ENCODE data around the gene DLST. TPM values are rescaled to one million over a fixed set of nuclear protein-coding genes. Genes with fewer than 3 reads are reported as not detected.
"Not testable (repeated sequence)": the region's sequence is repeated elsewhere in the genome, so short reads cannot be mapped to it uniquely, and the experiment has no call there.

The DLST gene
- total RNA-seq, 1 donor from 2014 or later, result 202 TPM

GRCh38 chr14:74932936-74933335 lies 51.2 kb downstream of the DLST start:
- intact Hi-C loops (cut with DNase I); DNase-seq (ENCODE audit: low spot score): not testable (repeated sequence)

- no peak for DNase-seq (ENCODE audit: low spot score)
- intact Hi-C loops (cut with DNase I), result no loop called here
Observed at GRCh38 chr14:74934041-74934440, 52.3 kb downstream of the DLST start.

- intact Hi-C loops (cut with DNase I), result no loop called here
- no peak for DNase-seq (ENCODE audit: low spot score)
Observed at GRCh38 chr14:74934476-74935359, 53.0 kb downstream of the DLST start.

- no peak for DNase-seq (ENCODE audit: low spot score)
- intact Hi-C loops (cut with DNase I), result no loop called here
Observed at GRCh38 chr14:74935360-74935680, 53.6 kb downstream of the DLST start.

DNA sequence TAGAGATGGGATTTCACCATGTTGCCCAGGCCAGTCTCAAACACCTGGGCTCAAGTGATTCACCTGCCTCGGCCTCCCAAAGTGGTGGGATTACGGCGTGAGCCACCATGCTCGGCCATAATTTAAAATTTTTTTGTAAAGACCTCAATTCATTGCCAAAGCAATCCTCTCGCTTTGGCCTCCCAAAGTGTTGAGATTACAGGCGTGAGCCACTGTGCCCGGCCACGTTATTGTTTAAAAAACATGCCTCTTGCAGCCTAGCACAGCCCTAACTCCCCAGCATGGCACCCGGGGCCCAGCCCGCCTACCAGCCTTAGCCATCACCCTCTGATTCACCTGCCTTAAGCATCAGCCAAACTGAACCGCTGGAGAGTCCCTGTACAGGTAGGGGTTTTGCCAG lies 54.4 kb downstream of the DLST start:
- no peak for DNase-seq (ENCODE audit: low spot score)
- intact Hi-C loops (cut with DNase I), result no loop called here

- no peak for DNase-seq (ENCODE audit: low spot score)
- intact Hi-C loops (cut with DNase I), result no loop called here
Observed at GRCh38 chr14:74936731-74937130, 55.0 kb downstream of the DLST start.

DNA sequence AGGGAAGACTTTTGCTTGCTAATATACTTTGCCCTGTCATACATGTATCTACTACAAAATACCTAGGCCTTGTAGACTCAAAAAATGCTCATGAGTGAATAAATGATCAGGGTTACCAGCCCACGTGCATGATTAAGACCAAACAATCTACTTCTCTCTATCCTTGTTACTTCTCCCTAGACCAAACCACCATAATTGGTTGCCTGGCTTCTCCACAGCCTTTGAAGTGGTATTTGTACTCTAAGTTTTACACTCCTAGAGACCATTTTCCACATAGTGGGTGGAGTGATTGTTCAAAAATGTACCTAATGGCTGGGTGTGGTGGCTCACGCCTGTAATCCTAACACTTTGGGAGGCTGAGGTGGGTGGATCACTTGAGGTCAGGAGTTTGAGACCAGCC lies 55.5 kb downstream of the DLST start:
- intact Hi-C loops (cut with DNase I), result no loop called here
- no peak for DNase-seq (ENCODE audit: low spot score)

GRCh38 chr14:74938531-74939495 lies 57.1 kb downstream of the DLST start:
- intact Hi-C loops (cut with DNase I), result no loop called here
- DNase-seq (ENCODE audit: low spot score), result no peak

DNA sequence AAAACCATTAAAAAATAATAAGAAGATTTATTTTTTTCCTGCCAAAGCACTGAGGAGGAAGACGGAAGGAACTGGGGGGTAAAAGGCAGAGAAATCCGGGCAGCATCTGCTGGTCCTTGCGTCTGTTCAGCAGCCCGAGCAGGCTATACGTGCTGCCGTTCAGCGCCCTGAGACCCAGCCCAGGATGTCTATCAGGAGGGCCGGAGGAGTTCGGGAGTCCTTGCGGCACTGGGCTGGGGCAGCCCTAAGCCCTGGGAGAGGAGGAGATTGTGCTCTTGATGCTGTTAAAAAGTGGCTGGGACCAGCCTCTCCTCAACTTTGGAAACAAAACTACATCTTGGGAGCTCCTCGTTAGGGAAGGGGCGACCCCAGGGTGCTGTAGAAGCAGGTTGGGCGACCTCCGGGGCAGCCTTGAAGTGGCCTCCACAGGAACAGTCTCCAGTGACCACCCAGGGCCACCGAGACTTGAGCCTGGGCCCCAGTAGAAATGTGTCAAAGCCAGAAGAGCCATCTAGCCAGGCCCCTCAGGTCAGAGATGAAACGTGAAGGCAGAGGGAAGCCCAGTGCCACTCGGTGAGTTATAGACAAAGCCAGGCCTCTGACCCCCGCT lies 59.3 kb downstream of the DLST start:
- no peak for DNase-seq (ENCODE audit: low spot score)
- intact Hi-C loops (cut with DNase I), result no loop called here

DNA sequence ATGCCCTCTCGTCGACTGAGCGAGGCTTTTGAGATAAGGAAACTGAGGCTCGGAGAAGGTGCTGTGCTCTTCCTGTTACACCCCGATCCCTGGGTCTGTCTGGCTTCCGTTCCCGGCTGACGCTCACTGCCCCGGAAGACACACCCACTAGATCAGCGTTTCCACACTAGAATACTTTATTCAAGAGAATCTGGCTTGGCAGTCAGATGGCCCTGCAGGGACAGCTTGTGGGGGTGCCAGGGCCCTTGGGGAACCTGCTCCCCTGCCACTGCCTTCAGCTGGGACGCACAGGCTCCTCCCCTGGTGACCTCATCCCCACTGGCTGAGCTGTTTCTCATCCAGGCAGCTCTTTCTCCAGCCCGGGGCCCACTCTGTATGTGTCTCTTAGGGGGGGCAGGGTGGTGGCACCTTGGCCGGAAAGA lies 60.0 kb downstream of the DLST start:
- DNase-seq (ENCODE audit: low spot score), result no peak
- intact Hi-C loops (cut with DNase I), result no loop called here

GRCh38 chr14:74942181-74942580 lies 60.5 kb downstream of the DLST start:
- DNase-seq (ENCODE audit: low spot score), result no peak
- intact Hi-C loops (cut with DNase I), result no loop called here

DNA sequence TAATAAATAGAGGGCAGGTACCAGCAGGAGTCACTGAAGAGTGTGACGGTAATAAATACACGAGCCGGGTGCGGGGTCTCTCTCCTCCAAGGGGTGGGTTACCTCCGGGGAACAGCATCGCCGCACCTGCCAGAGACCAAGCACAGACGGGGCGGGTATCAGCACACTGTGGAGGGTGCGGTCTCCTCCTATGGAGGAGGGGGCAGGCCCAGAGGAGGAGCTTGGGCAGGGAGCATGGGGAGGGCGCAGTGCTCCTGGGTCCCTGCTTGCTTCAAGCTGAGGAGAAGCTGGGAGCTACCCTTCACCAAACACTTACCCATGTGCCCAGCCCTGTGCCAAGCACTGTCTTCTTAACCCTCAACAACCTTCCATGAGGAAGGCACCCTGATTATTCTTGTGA lies 60.9 kb downstream of the DLST start:
- intact Hi-C loops (cut with DNase I), result no loop called here
- DNase-seq (ENCODE audit: low spot score), result no peak

- intact Hi-C loops (cut with DNase I), result no loop called here
- no peak for DNase-seq (ENCODE audit: low spot score)
Observed at GRCh38 chr14:74945261-74945851, 63.6 kb downstream of the DLST start.

GRCh38 chr14:74945852-74946658 lies 64.3 kb downstream of the DLST start:
- no peak for DNase-seq (ENCODE audit: low spot score)
- intact Hi-C loops (cut with DNase I), result no loop called here

DNA sequence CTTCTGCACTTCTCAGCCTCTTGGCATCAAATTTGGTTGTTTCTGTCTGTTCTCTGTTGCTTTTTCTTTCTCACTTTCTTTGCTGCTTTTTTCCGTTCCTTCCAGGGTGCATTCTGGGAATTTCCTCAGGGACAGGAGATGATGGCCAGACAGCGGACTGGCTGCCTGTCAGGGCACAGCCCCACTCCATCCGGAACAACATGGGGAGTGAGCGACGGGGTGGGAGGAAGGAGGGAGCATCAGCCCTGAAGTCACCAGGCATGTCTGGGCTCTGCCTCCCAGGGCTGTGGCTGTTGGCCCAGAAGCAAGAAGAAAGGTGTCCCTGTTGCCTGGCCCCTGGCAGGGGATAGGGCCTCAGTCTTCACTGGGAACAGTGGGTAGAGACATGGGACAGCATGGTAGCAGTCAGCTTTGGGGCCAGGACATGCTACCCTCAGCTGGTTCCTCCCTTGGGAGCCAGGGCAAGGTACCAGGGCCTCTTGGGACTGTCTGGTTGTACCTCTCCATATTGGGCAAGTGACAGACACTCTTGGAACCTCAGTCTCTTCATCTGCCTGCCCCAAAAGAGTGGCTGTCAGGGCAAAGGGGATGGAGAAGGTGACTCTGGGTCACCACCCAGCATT lies 65.1 kb downstream of the DLST start:
- intact Hi-C loops (cut with DNase I), result no loop called here
- no peak for DNase-seq (ENCODE audit: low spot score)

GRCh38 chr14:74947353-74948227 lies 65.9 kb downstream of the DLST start:
- intact Hi-C loops (cut with DNase I), result no loop called here
- no peak for DNase-seq (ENCODE audit: low spot score)

- intact Hi-C loops (cut with DNase I), result no loop called here
- no peak for DNase-seq (ENCODE audit: low spot score)
Observed at GRCh38 chr14:74948228-74949175, 66.8 kb downstream of the DLST start.
